OCI-LY1 (cell line): ENCODE results near the gene HEXD.

Experiments
- H2AFZ ChIP-seq: fragments of 200-600 bp; sonication (generic), shearing (Covaris generic); 2 replicates; pipeline ENCODE4 v1.6.0; 2014; ENCODE audit warnings: antibody characterized with exemption, mild to moderate bottlenecking, low read length
- H3F3A ChIP-seq: fragments of 200-600 bp; sonication (generic), shearing (Covaris generic); 2 replicates; pipeline ENCODE4 v1.6.0; 2014; ENCODE audit warnings: mild to moderate bottlenecking, antibody characterized with exemption, low read length, moderate library complexity; ENCODE audit not compliant: insufficient read depth
- H3K27ac ChIP-seq: fragments of 200-600 bp; sonication (generic); 2 replicates; pipeline ENCODE4 v1.5.1; 2014; ENCODE audit warnings: low read length, mixed run types, mild to moderate bottlenecking, low read depth; ENCODE audit not compliant: poor library complexity, severe bottlenecking
- H3K27me3 ChIP-seq: fragments of 200-600 bp; sonication (generic); 2 replicates; pipeline ENCODE4 v1.6.0; 2014; ENCODE audit warnings: antibody characterized with exemption, mild to moderate bottlenecking, low read length, moderate library complexity; ENCODE audit not compliant: insufficient read depth
- H3K36me3 ChIP-seq: fragments of 200-600 bp; sonication (generic); 2 replicates; pipeline ENCODE4 v1.6.1; 2014; ENCODE audit warnings: mild to moderate bottlenecking, antibody characterized with exemption, low read length, moderate library complexity, mixed read lengths; ENCODE audit not compliant: insufficient read depth
- H3K4me1 ChIP-seq: fragments of 200-600 bp; sonication (generic); 2 replicates; pipeline ENCODE4 v1.5.1; 2014; ENCODE audit warnings: mild to moderate bottlenecking, low read length, moderate library complexity; ENCODE audit not compliant: insufficient read depth, severe bottlenecking
- H3K4me2 ChIP-seq: fragments of 200-600 bp; sonication (generic), shearing (Covaris generic); 2 replicates; pipeline ENCODE4 v1.6.1; 2014; ENCODE audit warnings: low read length
- H3K4me3 ChIP-seq: fragments of 200-600 bp; sonication (generic); 2 replicates; pipeline ENCODE4 v1.5.1; 2014; ENCODE audit warnings: low read length, low read depth, mild to moderate bottlenecking, mixed read lengths; ENCODE audit not compliant: poor library complexity, severe bottlenecking
- H3K79me2 ChIP-seq: fragments of 200-600 bp; shearing (Covaris generic); 2 replicates; pipeline ENCODE4 v1.6.1; 2016; ENCODE audit warnings: mixed run types, low read length, mixed read lengths; ENCODE audit not compliant: insufficient read depth
- H3K9ac ChIP-seq: fragments of 200-600 bp; sonication (generic), shearing (Covaris generic); 2 replicates; pipeline ENCODE4 v1.6.1; 2014; ENCODE audit warnings: mild to moderate bottlenecking, low read length, mixed read lengths
- H3K9me2 ChIP-seq: fragments of 200-600 bp; sonication (generic), shearing (Covaris generic); 2 replicates; pipeline ENCODE4 v1.6.1; 2014; ENCODE audit warnings: low read depth, mild to moderate bottlenecking, low read length, mixed read lengths
- H3K9me3 ChIP-seq: fragments of 200-600 bp; shearing (Covaris generic); 2 replicates; pipeline ENCODE4 v1.6.1; 2014; ENCODE audit warnings: low read length, mixed read lengths
- H4K20me1 ChIP-seq: fragments of 200-600 bp; sonication (generic), shearing (Covaris generic); 2 replicates; pipeline ENCODE4 v1.6.0; 2016; ENCODE audit warnings: mild to moderate bottlenecking, low read length; ENCODE audit not compliant: insufficient read depth
- CTCF ChIP-seq: fragments of 200-600 bp; sonication (generic), shearing (Covaris generic); IDR thresholded peaks from 2 replicates; pipeline ENCODE4 v1.5.1; 2017; ENCODE audit warnings: mild to moderate bottlenecking, antibody characterized with exemption, low read length, moderate library complexity, mixed read lengths
- EZH2 ChIP-seq: fragments of 200-600 bp; sonication (generic), shearing (Covaris generic); IDR thresholded peaks from 2 replicates; pipeline ENCODE4 v1.8.0; 2017; ENCODE audit warnings: borderline replicate concordance, mixed run types, mild to moderate bottlenecking, antibody characterized with exemption, low read length, moderate library complexity, mixed read lengths

HEXD gene

GRCh38 chr17:82447876-82448275, 29.7 kb downstream of the HEXD start:
- H3K79me2 ChIP-seq, result peaks cover 11% of the 10 kb centered on the region
- H3K9ac ChIP-seq, result no peak overlapping the region
- H3K4me2 ChIP-seq, result peak overlapping the region; percentile 28; the same call in 1 of the 2 replicates
- no peaks in the 10 kb centered on the region for H4K20me1 ChIP-seq
- no peaks in the 10 kb centered on the region for H3K9me2 ChIP-seq
- peaks cover 9% of the 10 kb centered on the region; the same call in 1 of the 2 replicates for H3F3A ChIP-seq
- peaks cover 49% of the 10 kb centered on the region for H3K4me1 ChIP-seq
- H3K4me3 ChIP-seq, result peak overlapping the region; percentile 7
- peaks cover 56% of the 10 kb centered on the region for H3K36me3 ChIP-seq
- TF ChIP-seq EZH2, result no peak
- H3K27me3 ChIP-seq, result no peaks in the 10 kb centered on the region
- peak overlapping the region; percentile 61 for H3K27ac ChIP-seq
- peaks cover 7% of the 10 kb centered on the region; the same call in 1 of the 2 replicates for H3K9me3 ChIP-seq
- H2AFZ ChIP-seq, result no peak overlapping the region

- Histone ChIP-seq H3K4me1 (peaks cover 48% of the 10 kb centered on the region), H3K9ac (peak overlapping the region; percentile 97), H3K27me3 (no peaks in the 10 kb centered on the region), H3K4me2 (peak overlapping the region; percentile 84), H4K20me1 (no peaks in the 10 kb centered on the region), H3K79me2 (peaks cover 11% of the 10 kb centered on the region), H3K9me2 (no peaks in the 10 kb centered on the region), H3K36me3 (peaks cover 41% of the 10 kb centered on the region), H3K27ac (peak overlapping the region; percentile 99), H2AFZ (no peak overlapping the region), H3K9me3 (peaks cover 7% of the 10 kb centered on the region; the same call in 1 of the 2 replicates), H3K4me3 (peak overlapping the region; percentile 92), H3F3A (peaks cover 9% of the 10 kb centered on the region; the same call in 1 of the 2 replicates)
- TF ChIP-seq CTCF, result no peak
- TF ChIP-seq EZH2, result no peak
These were observed 31.2 kb downstream of the HEXD start for GRCh38 chr17:82449131-82449882.

- H3K27ac ChIP-seq, result peak overlapping the region; percentile 99
- peaks cover 48% of the 10 kb centered on the region for H3K4me1 ChIP-seq
- peak overlapping the region; percentile 97 for H3K9ac ChIP-seq
- peaks cover 9% of the 10 kb centered on the region; the same call in 1 of the 2 replicates for H3F3A ChIP-seq
- peaks cover 35% of the 10 kb centered on the region for H3K36me3 ChIP-seq
- no peaks in the 10 kb centered on the region for H3K9me2 ChIP-seq
- peak overlapping the region; percentile 92 for H3K4me3 ChIP-seq
- H3K9me3 ChIP-seq, result peaks cover 7% of the 10 kb centered on the region; the same call in 1 of the 2 replicates
- no peak overlapping the region for H2AFZ ChIP-seq
- no peaks in the 10 kb centered on the region for H4K20me1 ChIP-seq
- no peaks in the 10 kb centered on the region for H3K27me3 ChIP-seq
- H3K79me2 ChIP-seq, result peaks cover 11% of the 10 kb centered on the region
- TF ChIP-seq CTCF, result no peak
- no peak for TF ChIP-seq EZH2
- H3K4me2 ChIP-seq, result peak overlapping the region; percentile 84
These were observed 31.8 kb downstream of the HEXD start for GRCh38 chr17:82449883-82450356.
